Neutrophil (primary cell): ENCODE results near the gene PPP2R5C.

Source experiments
- H3K27ac ChIP-seq: fragments of 200-600 bp; sonication (generic); 2 replicates; pipeline ENCODE4 v1.5.1; 2016; ENCODE audit warnings: mild to moderate bottlenecking, moderate library complexity
- H3K27me3 ChIP-seq: fragments of 200-600 bp; sonication (generic); 2 replicates; pipeline ENCODE4 v1.6.0; 2016; ENCODE audit warnings: mild to moderate bottlenecking
- H3K36me3 ChIP-seq: fragments of 200-600 bp; sonication (generic); 2 replicates; pipeline ENCODE4 v1.5.1; 2017
- H3K4me1 ChIP-seq, 2 experiments: fragments of 200-600 bp in 1 of 2; sonication (generic) in 1 of 2; 1 replicate in 1 of 2; 2 replicates in 1 of 2; pipeline versions ENCODE4 v1.5.1 to v1.6.1; 2013 to 2016; ENCODE audit warnings: low read depth in 1 of 2, low read length in 1 of 2, mild to moderate bottlenecking in 1 of 2, moderate library complexity in 1 of 2; ENCODE audit not compliant: control insufficient read depth in 1 of 2, insufficient read depth in 1 of 2
- H3K4me3 ChIP-seq, 2 experiments: fragments of 200-600 bp in 1 of 2; sonication (generic) in 1 of 2; 1 replicate in 1 of 2; 2 replicates in 1 of 2; pipeline ENCODE4 v1.5.1; 2013 to 2016; ENCODE audit warnings: low read depth in 1 of 2, low read length in 1 of 2, mild to moderate bottlenecking in 1 of 2, moderate library complexity in 1 of 2
- H3K9me3 ChIP-seq: fragments of 200-600 bp; sonication (generic); 2 replicates; pipeline ENCODE4 v1.5.1; 2016
- TF ChIP-seq, protein P1 (sequence below): fragments of 200-600 bp; sonication (generic); IDR thresholded peaks from 2 replicates; pipeline ENCODE4 v1.5.1; 2016; ENCODE audit warnings: antibody characterized with exemption

The PPP2R5C gene

DNA sequence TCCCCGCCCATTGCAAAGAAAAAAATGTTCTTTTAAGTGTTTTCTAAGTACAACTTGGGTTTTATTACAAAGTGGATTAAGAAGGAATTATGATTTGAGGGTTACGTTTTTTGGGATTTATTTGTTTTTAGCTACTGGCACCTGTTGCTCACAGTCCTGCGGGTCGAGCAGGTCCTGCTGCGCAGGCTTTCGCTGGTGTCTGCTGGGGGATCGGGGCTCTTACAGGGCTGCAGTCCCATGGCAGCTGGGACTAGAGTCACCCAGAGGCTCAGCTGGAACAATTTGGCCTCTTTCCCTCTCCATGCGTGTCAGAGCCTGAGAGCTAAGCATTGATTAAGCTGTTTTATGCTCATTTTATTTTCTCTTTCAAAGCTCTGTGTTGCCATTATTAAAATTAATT, 147.3 kb downstream of the PPP2R5C start:
- TF ChIP-seq, protein P1, sequence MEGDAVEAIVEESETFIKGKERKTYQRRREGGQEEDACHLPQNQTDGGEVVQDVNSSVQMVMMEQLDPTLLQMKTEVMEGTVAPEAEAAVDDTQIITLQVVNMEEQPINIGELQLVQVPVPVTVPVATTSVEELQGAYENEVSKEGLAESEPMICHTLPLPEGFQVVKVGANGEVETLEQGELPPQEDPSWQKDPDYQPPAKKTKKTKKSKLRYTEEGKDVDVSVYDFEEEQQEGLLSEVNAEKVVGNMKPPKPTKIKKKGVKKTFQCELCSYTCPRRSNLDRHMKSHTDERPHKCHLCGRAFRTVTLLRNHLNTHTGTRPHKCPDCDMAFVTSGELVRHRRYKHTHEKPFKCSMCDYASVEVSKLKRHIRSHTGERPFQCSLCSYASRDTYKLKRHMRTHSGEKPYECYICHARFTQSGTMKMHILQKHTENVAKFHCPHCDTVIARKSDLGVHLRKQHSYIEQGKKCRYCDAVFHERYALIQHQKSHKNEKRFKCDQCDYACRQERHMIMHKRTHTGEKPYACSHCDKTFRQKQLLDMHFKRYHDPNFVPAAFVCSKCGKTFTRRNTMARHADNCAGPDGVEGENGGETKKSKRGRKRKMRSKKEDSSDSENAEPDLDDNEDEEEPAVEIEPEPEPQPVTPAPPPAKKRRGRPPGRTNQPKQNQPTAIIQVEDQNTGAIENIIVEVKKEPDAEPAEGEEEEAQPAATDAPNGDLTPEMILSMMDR = no peak
- Histone ChIP-seq H3K4me3 (no peak overlapping the region), H3K4me1 (no peaks in the 10 kb centered on the region), H3K27ac (no peak overlapping the region), H3K9me3 (no peaks in the 10 kb centered on the region), H3K36me3 (peaks cover 100% of the 10 kb centered on the region), H3K27me3 (no peaks in the 10 kb centered on the region)

DNA sequence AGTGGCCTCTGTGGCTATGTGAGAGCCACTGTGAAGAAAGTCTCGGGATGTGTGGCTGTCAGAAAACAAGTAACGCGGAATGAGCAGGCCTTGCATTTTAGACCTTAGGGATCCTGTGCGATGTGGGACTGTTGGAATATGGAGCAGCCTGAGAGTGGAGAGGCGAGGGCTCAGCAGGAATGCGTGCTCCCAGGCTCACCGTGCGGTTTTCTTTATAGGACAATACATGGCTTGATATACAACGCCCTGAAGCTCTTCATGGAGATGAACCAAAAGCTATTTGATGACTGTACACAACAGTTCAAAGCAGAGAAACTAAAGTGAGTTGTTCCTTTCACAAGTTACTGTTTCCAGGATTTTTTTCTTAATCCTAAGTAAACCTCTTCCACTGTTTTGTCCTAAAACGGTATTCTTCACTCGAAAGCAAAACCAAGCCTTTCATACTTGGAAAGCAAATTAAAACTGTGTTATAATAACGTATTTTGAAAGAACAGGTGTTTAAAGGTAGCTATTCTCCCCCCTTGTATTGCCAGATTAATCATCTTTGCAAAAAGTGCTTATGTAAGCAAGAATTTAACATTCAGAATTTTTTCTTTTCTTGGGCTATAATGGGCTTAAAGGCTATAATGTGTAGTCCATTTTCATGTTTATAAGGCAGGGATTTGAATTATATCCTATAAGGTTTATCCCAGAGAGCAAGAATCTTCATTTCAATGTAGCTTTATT, 148.0 kb downstream of the PPP2R5C start:
- Histone ChIP-seq H3K27me3 (no peaks in the 10 kb centered on the region), H3K9me3 (no peaks in the 10 kb centered on the region), H3K27ac (no peak overlapping the region), H3K4me1 (no peaks in the 10 kb centered on the region), H3K36me3 (peaks cover 100% of the 10 kb centered on the region), H3K4me3 (no peak overlapping the region)
- TF ChIP-seq, protein P1 = no peak

DNA sequence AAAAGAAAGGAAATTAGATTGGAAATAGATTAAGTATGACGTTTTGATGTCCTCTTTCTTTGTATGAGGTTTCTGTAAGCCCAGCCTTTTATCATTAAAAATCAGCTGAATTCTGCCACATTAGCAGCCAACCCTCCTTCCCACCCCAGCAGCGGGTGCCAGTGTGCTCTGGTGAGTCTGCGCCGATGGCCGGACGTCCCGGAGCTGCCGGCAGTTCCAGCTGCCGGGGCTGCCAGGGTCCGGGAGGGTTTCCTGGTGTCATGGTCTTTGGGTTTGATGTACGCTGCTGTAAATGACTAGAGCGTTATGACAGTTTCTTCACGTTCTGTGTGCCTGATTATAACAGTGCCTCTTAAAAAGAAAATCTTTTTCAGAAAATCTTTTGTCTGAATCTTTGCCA, 151.3 kb downstream of the PPP2R5C start:
- peaks cover 99% of the 10 kb centered on the region for H3K36me3 ChIP-seq
- no peaks in the 10 kb centered on the region for H3K9me3 ChIP-seq
- TF ChIP-seq, protein P1 = no peak
- H3K4me1 ChIP-seq = no peaks in the 10 kb centered on the region
- no peak overlapping the region for H3K27ac ChIP-seq
- H3K27me3 ChIP-seq = no peaks in the 10 kb centered on the region
- H3K4me3 ChIP-seq = no peak overlapping the region

DNA sequence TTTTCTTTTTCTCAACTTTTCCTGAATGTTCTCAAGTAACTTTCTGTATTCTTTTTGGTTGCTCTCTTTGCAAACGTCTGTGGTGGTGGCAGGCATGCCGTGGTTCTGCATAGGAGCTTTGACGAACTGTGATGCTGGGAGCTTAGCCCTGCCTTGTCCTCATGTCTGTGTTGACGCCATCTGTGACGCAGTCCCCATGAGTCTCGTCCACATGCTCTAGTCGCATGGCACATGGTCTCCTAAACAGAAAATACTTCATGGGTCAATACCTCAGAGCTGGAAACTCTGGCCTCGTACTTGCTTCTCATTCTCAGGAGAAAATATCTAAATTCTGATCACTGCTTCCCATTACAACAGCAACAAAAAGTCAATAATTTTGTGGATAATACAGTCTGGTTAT, 152.6 kb downstream of the PPP2R5C start:
- H3K4me1 ChIP-seq = no peaks in the 10 kb centered on the region
- TF ChIP-seq, protein P1 = no peak
- H3K4me3 ChIP-seq = no peak overlapping the region
- H3K27ac ChIP-seq = no peak overlapping the region
- no peaks in the 10 kb centered on the region for H3K27me3 ChIP-seq
- H3K36me3 ChIP-seq = peaks cover 96% of the 10 kb centered on the region
- H3K9me3 ChIP-seq = no peaks in the 10 kb centered on the region

DNA sequence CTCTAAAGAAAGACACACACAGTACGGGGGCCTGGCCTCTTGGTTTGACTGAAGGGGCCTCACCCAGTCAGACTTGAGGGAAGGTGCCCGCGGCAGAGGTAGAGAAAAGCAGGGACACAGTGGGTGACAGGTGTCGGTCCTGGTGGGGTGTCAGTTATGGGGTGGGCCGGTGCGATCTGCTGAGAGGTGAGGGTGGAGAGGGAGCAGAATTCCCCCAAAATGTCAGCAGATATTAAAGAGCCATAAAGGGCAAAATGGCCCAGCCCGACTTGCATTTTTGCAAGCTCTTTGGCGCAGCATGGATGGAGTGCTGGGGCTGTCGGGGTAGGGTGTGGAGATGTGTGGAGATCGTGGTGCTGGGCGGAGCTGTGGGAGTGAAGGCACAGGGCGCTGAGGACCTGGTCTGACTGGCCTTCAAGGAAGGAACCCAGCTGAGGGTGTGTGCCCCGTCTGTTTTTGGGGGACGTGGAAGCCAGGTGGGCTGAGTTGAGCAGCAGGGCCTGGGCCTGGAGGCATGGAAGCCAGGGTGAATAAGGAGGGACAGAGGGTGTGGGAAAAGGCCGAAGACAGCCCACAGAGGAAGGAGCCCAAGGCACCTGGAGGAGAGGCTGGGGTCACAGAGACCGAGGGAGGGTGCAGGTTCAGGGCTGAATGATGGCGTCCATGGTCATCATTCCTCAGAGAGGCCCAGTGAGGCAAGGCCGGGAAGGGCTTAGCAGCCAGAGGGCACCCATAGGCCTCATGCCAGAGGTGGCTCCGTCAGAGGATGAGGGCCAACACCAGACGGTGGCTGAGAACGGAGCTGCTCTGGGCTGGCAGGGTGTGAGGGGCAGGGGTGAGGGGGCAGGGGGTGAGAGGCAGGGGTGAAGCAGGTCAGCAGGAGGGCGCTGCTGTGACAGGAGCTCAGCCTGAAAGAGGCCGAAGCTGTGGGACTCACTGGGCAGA, 154.6 kb downstream of the PPP2R5C start:
- peaks cover 90% of the 10 kb centered on the region for H3K36me3 ChIP-seq
- no peaks in the 10 kb centered on the region for H3K27me3 ChIP-seq
- no peaks in the 10 kb centered on the region for H3K4me1 ChIP-seq
- H3K9me3 ChIP-seq = no peaks in the 10 kb centered on the region
- H3K4me3 ChIP-seq = no peak overlapping the region
- TF ChIP-seq, protein P1 = no peak
- no peak overlapping the region for H3K27ac ChIP-seq
